GM15510 (cell line): Measurements from ENCODE around the gene PARP3.

Source experiments
- POLR2A ChIP-seq: IDR thresholded peaks from 3 replicates; pipeline ENCODE4 v1.6.1; 2011; ENCODE audit warnings: borderline replicate concordance; ENCODE audit not compliant: insufficient read length; ENCODE audit errors: extremely low read depth

PARP3 gene

DNA sequence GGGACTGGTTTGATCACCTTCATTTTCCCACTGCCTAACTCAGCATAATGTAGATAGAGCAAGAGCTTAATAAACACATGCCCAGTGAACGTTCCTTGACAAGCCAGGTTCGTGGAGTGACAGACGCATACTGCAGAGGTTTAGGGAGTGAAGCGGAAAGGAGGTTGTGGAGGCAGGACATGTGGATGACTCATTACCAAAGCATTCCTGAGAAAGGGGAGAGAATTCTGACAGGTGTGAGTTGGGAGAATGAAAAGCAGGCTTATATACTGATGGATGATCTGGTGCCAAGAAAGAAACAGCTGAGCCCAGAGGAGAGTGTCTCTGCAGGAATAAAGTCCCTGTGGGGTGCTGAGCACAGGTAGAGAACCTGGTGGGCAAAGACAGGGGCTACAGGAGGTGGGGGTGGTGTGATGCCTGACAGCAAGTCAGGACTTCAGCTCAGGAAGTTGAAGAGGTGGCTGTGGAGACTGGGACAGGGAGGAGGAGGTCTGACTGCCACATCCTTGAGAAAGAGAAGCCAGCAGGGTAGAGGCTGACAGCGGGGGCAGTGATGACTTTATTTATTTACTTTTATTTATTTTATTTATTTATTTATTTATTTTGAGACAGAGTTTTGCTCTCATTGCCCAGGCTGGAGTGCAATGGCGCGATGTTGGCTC is 55.9 kb downstream of the PARP3 start:
- no peak for TF ChIP-seq POLR2A
